Tibial nerve (tissue), 4 donors: ENCODE measurements around the gene PRDM10.

Experiments
- CTCF ChIP-seq, 5 experiments: fragments of 200-600 bp in 3 of 5; fragments of 450-650 bp in 2 of 5; sonication (generic) in 3 of 5; IDR thresholded peaks; one replicate each; pipeline ENCODE4 v1.5.1; 2016 to 2019; ENCODE audit warnings: antibody characterized with exemption in 5 of 5, mild to moderate bottlenecking in 3 of 5, moderate library complexity in 2 of 5
- EP300 ChIP-seq, 2 donors: sonication (generic); formaldehyde crosslinking; IDR thresholded peaks; one replicate each; pipeline ENCODE4 v1.6.1; 2017; ENCODE audit warnings: antibody characterized with exemption in 2 of 2, mild to moderate bottlenecking in 1 of 2
- POLR2A ChIP-seq, 2 donors: fragments of 450-650 bp; IDR thresholded peaks; one replicate each; pipeline ENCODE4 v1.6.1; 2017; ENCODE audit warnings: antibody characterized with exemption in 2 of 2, mild to moderate bottlenecking in 2 of 2, moderate library complexity in 2 of 2

GRCh38 chr11:130051082-130051481 is 48.4 kb upstream of the PRDM10 start:
- TF ChIP-seq POLR2A (IDR thresholded peaks at IDR 0.05): no peak
- TF ChIP-seq CTCF (IDR thresholded peaks at IDR 0.05): no peak
- peak in 1 of 2 donors; percentile 25 for TF ChIP-seq EP300 (IDR thresholded peaks at IDR 0.05)
